ENCODE measurements around the gene AMY2B. TPM values are rescaled to one million over a fixed set of nuclear protein-coding genes. Genes with fewer than 3 reads are reported as not detected.
A peak's percentile ranks its signal among the peaks of the same experiment; 100 is the strongest.
"Not testable (repeated sequence)": the region's sequence is repeated elsewhere in the genome, so short reads cannot be mapped to it uniquely, and the experiment has no call there.

The AMY2B gene
- total and polyA plus RNA-seq, 8 donors = 318 to 2,598 (median 788) TPM

DNA sequence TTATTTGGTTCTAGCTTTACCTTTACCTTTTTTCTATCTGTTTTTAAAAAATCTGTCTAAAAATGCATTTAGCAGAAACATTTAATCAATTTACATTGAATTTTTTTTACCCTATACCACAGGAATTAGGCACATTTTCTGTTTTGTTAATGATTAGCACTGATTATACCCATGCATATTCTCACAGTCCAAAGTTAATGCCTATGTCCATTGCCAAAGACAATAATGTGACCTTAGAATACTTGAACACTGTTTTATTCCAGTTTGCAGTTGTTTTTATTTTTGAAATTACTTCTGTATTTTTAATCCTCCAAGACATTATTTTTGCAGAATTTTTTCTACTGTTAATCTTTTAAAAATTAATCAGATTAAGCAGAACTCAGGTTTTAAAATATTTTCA, 11.0 kb upstream of the AMY2B start:
- intact Hi-C loops (cut with DNase I) = no loop called here
- peaks cover 0 to 15% (median 10%) of the 10 kb centered on the region in 3 donors for H3K4me1 ChIP-seq
- peak overlapping the region in 2 of 4 donors; percentile 71 to 83 for H3K27ac ChIP-seq
- peaks cover 0 to 3% (median 2%) of the 10 kb centered on the region in 3 donors for H3K36me3 ChIP-seq
- FAIRE-seq (no peak), DNase-seq (no peak), ATAC-seq (peak in 3 of 4 donors; percentile 45 to 56 (median 56))
- H3K9me3 ChIP-seq = no peaks in the 10 kb centered on the region
- no peaks in the 10 kb centered on the region for H3K27me3 ChIP-seq
- TF ChIP-seq, protein P1, sequence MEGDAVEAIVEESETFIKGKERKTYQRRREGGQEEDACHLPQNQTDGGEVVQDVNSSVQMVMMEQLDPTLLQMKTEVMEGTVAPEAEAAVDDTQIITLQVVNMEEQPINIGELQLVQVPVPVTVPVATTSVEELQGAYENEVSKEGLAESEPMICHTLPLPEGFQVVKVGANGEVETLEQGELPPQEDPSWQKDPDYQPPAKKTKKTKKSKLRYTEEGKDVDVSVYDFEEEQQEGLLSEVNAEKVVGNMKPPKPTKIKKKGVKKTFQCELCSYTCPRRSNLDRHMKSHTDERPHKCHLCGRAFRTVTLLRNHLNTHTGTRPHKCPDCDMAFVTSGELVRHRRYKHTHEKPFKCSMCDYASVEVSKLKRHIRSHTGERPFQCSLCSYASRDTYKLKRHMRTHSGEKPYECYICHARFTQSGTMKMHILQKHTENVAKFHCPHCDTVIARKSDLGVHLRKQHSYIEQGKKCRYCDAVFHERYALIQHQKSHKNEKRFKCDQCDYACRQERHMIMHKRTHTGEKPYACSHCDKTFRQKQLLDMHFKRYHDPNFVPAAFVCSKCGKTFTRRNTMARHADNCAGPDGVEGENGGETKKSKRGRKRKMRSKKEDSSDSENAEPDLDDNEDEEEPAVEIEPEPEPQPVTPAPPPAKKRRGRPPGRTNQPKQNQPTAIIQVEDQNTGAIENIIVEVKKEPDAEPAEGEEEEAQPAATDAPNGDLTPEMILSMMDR (IDR thresholded peaks at IDR 0.05) = no peak
- no peak overlapping the region for H3K4me3 ChIP-seq

DNA sequence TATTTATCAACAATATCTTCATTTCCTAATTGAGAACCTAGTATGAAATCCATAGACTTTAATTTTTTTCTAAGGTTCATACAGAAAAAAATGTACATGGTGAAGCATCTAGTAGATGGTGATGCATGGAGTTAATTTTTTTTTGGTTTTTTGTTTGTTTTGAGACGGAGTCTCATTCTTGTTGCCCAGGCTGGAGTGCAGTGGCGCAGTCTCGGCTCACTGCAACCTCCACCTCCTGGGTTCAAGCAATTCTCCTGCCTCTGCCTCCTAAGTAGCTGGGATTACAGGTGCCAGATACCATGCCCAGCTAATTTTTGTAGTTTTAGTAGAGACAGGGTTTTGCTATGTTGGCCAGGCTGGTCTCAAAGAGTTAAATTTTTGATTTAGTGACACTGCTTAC, 10.3 kb upstream of the AMY2B start:
- H3K27me3 ChIP-seq; intact Hi-C loops (cut with DNase I); DNase-seq; H3K36me3 ChIP-seq; FAIRE-seq; H3K9me3 ChIP-seq: not testable (repeated sequence)
- ATAC-seq = peak; percentile 16 to 56 (median 52)
- H3K4me1 ChIP-seq = peaks cover 0 to 15% (median 10%) of the 10 kb centered on the region in 3 donors
- 29% methylated on average over 3 of the region's 3 CpGs for WGBS, 2 donors
- peak overlapping the region in 2 of 4 donors; percentile 16 to 24 for H3K4me3 ChIP-seq
- peak overlapping the region; percentile 47 to 83 (median 66) for H3K27ac ChIP-seq

DNA sequence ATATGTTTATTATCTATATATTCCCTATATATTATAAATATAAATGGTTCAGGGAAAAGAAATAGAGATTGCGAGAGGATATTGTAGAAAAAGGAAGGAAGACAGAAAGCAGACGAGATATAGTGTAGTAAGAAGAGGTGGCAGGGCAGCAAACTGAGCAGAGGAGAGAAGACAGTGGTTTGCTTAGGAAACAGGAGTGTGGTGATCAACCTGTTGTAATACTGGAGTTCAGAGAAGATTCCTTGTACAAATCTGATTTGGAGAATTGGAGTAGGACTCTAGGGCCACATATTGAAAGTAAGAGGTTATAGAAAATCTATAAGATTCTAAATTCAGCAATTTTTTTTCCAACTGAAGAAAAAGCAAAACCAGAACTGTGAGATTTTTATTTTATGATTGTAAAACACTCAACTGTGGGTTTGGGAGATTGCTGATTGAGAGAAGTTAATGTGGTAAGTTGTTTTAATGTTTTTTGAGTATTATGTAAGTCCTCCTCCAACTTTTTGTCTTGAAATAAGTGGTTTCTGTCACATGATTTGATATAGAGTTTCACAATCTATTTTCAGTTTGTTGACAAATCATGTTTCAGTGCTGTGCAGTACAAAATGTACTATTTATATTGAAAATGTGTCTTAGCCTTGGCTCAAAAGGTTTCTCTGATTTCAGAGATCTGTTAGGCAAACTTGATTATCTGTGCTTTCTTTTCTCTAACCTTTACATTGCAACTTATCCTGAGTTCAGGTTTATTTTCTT, 9.6 kb upstream of the AMY2B start:
- intact Hi-C loops (cut with DNase I) = no loop called here
- WGBS, 2 donors = 26 to 32% methylated on average over 2 of the region's 2 CpGs
- no peak for DNase-seq
- Histone ChIP-seq H3K4me3 (peak overlapping the region in 2 of 4 donors; percentile 24 to 25), H3K27ac (peak overlapping the region; percentile 47 to 83 (median 66)), H3K4me1 (peaks cover 0 to 15% (median 13%) of the 10 kb centered on the region in 3 donors), H3K36me3 (peaks cover 0 to 2% (median 0%) of the 10 kb centered on the region in 3 donors), H3K9me3 (no peaks in the 10 kb centered on the region), H3K27me3 (no peaks in the 10 kb centered on the region)
- peak; percentile 5 for FAIRE-seq
- TF ChIP-seq, protein P1 (IDR thresholded peaks at IDR 0.05) = no peak
- peak; percentile 81 to 89 (median 84) for ATAC-seq

DNA sequence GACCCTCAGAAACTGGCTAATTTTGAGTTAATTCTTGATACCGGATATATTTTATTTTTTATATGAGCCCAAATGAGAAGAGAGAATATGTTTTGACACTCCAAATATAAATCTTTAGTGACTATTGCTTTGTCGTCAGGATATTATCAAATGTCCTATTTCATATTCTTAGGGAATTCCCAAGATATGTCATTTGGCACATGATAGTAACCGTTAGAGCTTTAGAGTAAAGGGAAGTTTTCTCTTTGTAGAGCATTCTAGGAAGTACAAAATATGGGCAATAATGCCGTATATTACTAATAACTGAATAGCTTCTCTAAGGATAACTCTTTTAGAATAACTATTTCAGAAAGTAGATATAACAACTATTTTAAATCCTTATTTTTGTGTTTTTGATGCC, 8.3 kb upstream of the AMY2B start:
- H3K4me1 ChIP-seq = peaks cover 0 to 15% (median 13%) of the 10 kb centered on the region in 3 donors
- no peak for FAIRE-seq

DNA sequence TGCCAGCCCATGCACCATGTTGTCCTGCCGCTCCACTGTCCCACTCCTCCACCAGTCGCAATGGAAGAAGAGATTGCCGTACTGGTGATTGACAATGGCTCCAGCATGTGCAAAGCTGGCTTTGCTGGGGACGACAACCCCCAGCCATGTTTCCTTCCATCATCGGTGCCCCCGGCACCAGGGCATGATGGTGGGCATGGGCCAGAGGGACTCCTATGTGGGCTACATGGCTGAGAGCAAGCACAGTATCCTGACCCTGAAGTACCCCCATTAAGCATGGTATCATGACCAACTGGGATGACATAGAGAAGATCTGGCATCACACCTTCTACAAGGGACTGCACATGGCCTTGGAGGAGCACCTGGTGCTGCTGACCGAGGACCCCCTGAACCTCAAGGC, 1.9 kb upstream of the AMY2B start:
- 95% methylated on average over 7 of the region's 7 CpGs for WGBS, 2 donors
- Histone ChIP-seq H3K4me3 (no peak overlapping the region), H3K4me1 (peaks cover 0 to 6% (median 2%) of the 10 kb centered on the region in 3 donors), H3K27me3 (no peaks in the 10 kb centered on the region), H3K36me3 (no peaks in the 10 kb centered on the region), H3K27ac (no peak overlapping the region), H3K9me3 (no peaks in the 10 kb centered on the region)
- intact Hi-C loops (cut with DNase I) = no loop called here
- TF ChIP-seq, protein P1 (IDR thresholded peaks at IDR 0.05) = no peak
- FAIRE-seq (no peak), DNase-seq (peak in 1 of 6 donors; percentile 19), ATAC-seq (no peak)

More for the DNA sequence above, 8.3 kb upstream of the AMY2B start:
- Histone ChIP-seq H3K27ac (peak overlapping the region in 2 of 4 donors; percentile 71 to 83), H3K27me3 (no peaks in the 10 kb centered on the region), H3K4me3 (peak overlapping the region in 3 of 4 donors; percentile 4 to 25 (median 24)), H3K36me3 (no peaks in the 10 kb centered on the region), H3K9me3 (no peaks in the 10 kb centered on the region)
- TF ChIP-seq, protein P1 (IDR thresholded peaks at IDR 0.05) = no peak
- ATAC-seq (peak in 2 of 4 donors; percentile 23 to 24), DNase-seq (no peak)
- intact Hi-C loops (cut with DNase I) = no loop called here
- 41 to 42% methylated on average over 4 of the region's 4 CpGs for WGBS, 2 donors
